HFFc6 (cell line): ENCODE measurements around the gene ATXN7. TPM values are rescaled to one million over a fixed set of nuclear protein-coding genes. Genes with fewer than 3 reads are reported as not detected.

Source experiments
- DNase-seq: peaks from one replicate; pipeline ENCODE4 v3.0.0-alpha.2; 2018
- H3K27ac Mint-ChIP-seq: 2 replicates; pipeline ENCODE4 v1.8.0; 2020; ENCODE audit warnings: mild to moderate bottlenecking, mixed read lengths
- H3K27me3 Mint-ChIP-seq: 2 replicates; pipeline ENCODE4 v1.8.0; 2021; ENCODE audit warnings: mild to moderate bottlenecking, moderate library complexity, mixed read lengths; ENCODE audit not compliant: insufficient read depth
- H3K36me3 Mint-ChIP-seq: 2 replicates; pipeline ENCODE4 v1.8.0; 2021; ENCODE audit warnings: low read depth, mixed read lengths
- H3K4me1 Mint-ChIP-seq: 2 replicates; pipeline ENCODE4 v1.8.0; 2020; ENCODE audit warnings: low read depth, mixed read lengths
- H3K4me3 Mint-ChIP-seq: 2 replicates; pipeline ENCODE4 v1.8.0; 2020; ENCODE audit warnings: mild to moderate bottlenecking, moderate library complexity, mixed read lengths
- H3K9me3 Mint-ChIP-seq: 2 replicates; pipeline ENCODE4 v1.8.0; 2020; ENCODE audit warnings: mild to moderate bottlenecking, mixed read lengths
- long read RNA-seq: library from polyadenylated mRNA; unstranded; transcript quantifications from one replicate; pipeline ENCODE4 v2.0.0, GENCODE V29; 2019
- total RNA-seq, 6 experiments: library from RNA; stranded (reverse); fragmentation: NEBNext Ultra II Directional; extraction: Animal tissue kit (Norgen Biotek cat#: 25700); gene quantifications; 2 replicates in 1 of 6; 3 replicates in 5 of 6; pipeline ENCODE4 v1.2.3, GENCODE V29; 2021
- TF ChIP-seq, protein P1 (sequence below): fragments of 200-600 bp; sonication (generic); IDR thresholded peaks from 2 replicates; pipeline ENCODE4 v1.5.0; 2021; ENCODE audit warnings: antibody characterized with exemption, mild to moderate bottlenecking

ATXN7 gene, protein sequence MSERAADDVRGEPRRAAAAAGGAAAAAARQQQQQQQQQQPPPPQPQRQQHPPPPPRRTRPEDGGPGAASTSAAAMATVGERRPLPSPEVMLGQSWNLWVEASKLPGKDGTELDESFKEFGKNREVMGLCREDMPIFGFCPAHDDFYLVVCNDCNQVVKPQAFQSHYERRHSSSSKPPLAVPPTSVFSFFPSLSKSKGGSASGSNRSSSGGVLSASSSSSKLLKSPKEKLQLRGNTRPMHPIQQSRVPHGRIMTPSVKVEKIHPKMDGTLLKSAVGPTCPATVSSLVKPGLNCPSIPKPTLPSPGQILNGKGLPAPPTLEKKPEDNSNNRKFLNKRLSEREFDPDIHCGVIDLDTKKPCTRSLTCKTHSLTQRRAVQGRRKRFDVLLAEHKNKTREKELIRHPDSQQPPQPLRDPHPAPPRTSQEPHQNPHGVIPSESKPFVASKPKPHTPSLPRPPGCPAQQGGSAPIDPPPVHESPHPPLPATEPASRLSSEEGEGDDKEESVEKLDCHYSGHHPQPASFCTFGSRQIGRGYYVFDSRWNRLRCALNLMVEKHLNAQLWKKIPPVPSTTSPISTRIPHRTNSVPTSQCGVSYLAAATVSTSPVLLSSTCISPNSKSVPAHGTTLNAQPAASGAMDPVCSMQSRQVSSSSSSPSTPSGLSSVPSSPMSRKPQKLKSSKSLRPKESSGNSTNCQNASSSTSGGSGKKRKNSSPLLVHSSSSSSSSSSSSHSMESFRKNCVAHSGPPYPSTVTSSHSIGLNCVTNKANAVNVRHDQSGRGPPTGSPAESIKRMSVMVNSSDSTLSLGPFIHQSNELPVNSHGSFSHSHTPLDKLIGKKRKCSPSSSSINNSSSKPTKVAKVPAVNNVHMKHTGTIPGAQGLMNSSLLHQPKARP
- 10 to 100 TPM; 11.5 to 18.4 (median 15.2) TPM for total RNA-seq
- long read RNA-seq, partial matches to known transcripts: 0 of 4 reads
- long read RNA-seq, other reads (novel, unspliced or antisense): 4 of 4 reads

DNA sequence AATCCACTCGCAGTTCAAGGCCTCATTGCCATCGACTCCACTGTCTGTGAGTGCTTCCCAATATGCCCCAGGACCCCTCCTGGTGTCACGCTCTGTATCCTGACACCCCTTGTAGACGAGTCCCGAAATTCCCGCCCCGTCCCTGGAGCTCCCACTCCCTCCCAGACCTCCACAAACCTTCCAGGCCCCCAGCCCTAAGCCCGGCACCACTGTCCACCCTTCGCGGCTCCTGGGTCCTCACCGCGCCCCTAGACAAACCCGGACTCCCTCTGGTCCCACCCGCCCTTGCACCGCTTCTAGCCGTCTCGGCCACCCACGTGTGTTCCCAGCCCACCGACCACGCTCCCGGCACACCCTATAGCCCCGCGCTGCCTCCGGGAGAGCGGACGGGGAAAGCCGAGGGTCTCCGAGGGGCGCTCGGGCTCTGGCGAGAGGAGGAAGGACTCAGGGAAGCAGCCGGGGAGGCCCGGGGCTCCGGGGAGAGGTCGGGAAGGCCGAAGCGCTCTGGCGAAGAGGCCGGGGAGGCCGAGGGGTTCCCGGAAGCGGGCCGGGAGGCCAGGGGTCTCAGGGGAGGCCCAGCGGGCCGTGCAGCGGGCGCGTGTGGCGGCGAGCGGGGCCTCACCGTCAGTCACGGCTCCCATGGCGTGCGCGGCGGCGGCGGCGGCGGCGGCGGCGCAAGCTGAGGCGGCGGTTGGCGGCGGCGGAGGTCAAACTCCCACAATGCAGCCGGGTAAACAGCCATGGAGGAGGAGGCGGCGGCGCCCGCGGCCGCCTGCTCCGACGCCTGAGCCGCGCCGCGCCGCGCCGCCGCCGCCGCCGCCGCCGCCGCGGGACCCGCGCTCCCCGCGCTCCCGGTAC is at the start of gene ATXN7, which contains the start of gene THOC7:
Gene ATXN7, plus strand, starts transcription at position 718 of the 858 bp plus-strand sequence. CDS start 48,732 bp downstream, outside the sequence.
Gene THOC7, minus strand, starts transcription at position 656 of the 858 bp plus-strand sequence. Its CDS starts 15 bp downstream, at position 641.
- TF ChIP-seq, protein P1, sequence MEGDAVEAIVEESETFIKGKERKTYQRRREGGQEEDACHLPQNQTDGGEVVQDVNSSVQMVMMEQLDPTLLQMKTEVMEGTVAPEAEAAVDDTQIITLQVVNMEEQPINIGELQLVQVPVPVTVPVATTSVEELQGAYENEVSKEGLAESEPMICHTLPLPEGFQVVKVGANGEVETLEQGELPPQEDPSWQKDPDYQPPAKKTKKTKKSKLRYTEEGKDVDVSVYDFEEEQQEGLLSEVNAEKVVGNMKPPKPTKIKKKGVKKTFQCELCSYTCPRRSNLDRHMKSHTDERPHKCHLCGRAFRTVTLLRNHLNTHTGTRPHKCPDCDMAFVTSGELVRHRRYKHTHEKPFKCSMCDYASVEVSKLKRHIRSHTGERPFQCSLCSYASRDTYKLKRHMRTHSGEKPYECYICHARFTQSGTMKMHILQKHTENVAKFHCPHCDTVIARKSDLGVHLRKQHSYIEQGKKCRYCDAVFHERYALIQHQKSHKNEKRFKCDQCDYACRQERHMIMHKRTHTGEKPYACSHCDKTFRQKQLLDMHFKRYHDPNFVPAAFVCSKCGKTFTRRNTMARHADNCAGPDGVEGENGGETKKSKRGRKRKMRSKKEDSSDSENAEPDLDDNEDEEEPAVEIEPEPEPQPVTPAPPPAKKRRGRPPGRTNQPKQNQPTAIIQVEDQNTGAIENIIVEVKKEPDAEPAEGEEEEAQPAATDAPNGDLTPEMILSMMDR: no peak
- peaks cover 37% of the 10 kb centered on the region for H3K4me1 Mint-ChIP-seq
- H3K4me3 Mint-ChIP-seq: peak within 1 kb of the TSS; percentile 97
- no peaks in the 10 kb centered on the region for H3K9me3 Mint-ChIP-seq
- H3K36me3 Mint-ChIP-seq: peaks cover 19% of the 10 kb centered on the region
- DNase-seq: peak; percentile 45
- H3K27ac Mint-ChIP-seq: peak within 1 kb of the TSS; percentile 91
- peaks cover 5% of the 10 kb centered on the region for H3K27me3 Mint-ChIP-seq

DNA sequence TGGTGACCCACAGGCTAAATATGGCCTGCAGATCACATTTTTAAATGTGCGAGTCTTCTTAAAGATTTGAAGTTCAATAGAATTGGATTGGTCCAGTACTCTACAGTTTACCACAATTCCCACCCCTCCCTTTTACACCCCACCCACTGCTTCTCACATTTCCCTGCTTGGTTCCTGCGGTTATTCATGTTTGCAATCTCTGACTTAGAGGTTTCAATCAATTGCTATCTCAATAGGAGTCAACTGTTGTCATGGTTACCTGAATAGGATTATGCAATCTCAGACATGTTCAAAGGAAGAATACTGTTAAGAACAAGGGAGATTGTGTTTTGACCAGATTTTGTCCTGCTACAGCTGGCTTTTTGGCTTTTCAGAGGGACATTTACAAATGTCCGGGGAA is 49.4 kb upstream of the ATXN7 start:
- no peaks in the 10 kb centered on the region; the same call in 1 of the 2 replicates for H3K27me3 Mint-ChIP-seq
- no peak overlapping the region for H3K27ac Mint-ChIP-seq
- no peaks in the 10 kb centered on the region for H3K9me3 Mint-ChIP-seq
- H3K36me3 Mint-ChIP-seq: no peaks in the 10 kb centered on the region
- H3K4me3 Mint-ChIP-seq: no peak overlapping the region
- TF ChIP-seq, protein P1: no peak
- peaks cover 18% of the 10 kb centered on the region for H3K4me1 Mint-ChIP-seq
- no peak for DNase-seq

DNA sequence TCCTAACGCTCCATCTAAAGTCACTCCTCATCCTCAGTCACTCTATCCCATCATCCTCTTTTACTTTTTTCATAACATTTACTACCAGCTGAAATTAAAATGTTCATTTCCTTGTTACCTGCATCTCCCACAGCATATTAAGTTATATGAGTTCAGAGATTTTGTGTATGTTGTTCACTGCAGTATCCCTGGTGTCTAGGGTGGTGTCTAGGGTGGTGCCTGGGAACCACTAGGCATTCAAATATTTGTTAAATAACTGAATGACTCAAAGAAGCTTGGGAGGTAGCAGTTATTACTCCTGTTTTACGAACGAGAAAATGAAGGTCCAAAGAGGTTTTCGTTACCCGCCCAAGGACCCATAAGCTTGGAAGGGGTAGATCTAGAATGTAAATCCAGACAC is 46.4 kb upstream of the ATXN7 start:
- Mint-ChIP-seq H3K27me3 (no peaks in the 10 kb centered on the region; the same call in 1 of the 2 replicates), H3K4me1 (0 out of 2 replicates have a peak, but pooled peaks cover 5% of the 10 kb centered on the region)

DNA sequence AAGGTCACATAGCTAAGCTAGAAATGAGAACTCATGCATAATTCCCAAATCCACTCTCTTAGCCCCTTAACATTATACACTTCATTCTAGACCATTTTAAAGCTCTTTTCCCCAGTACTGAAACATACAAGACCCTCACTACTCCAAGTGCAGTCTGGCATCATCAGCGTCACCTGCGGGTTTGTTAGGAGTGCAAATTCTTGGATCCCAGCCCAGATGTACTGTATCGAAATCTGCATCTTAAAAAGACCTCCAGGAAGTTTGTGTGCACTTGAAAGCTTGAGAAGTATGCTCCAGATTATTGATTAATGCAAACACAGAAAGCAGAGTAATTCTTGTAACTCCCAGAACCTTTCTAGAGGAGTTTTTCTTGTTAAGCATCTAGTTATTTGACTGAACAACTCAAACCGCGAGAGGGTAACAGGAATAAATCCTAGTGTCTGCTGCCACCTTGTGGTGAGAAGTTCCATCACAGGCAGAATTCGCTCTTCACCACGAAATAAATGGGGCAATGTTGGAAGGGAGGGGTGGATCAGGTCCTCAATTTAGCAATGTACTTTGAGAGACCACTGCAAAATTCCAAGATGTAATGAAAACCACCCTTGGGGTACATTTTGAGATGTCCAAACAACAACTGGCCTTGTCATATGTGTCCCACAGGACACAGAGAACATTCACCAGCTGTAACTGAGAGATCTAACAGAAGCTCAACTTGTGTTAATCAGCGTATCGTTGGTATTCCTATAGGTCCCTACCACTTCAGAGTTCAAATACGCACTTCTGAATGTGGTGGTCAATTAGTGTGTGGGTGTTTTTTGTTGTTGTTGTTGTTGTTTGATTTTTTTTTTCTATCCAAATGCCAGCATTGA is 45.2 kb upstream of the ATXN7 start:
- H3K4me3 Mint-ChIP-seq: no peak overlapping the region

More for the DNA sequence above, 46.4 kb upstream of the ATXN7 start:
- no peaks in the 10 kb centered on the region for H3K9me3 Mint-ChIP-seq
- H3K4me3 Mint-ChIP-seq: no peak overlapping the region
- H3K27ac Mint-ChIP-seq: no peak overlapping the region
- TF ChIP-seq, protein P1: no peak
- no peak for DNase-seq
- H3K36me3 Mint-ChIP-seq: no peaks in the 10 kb centered on the region

More for the DNA sequence above, 45.2 kb upstream of the ATXN7 start:
- H3K4me1 Mint-ChIP-seq: peaks cover 9% of the 10 kb centered on the region; the same call in 1 of the 2 replicates
- H3K36me3 Mint-ChIP-seq: peaks cover 4% of the 10 kb centered on the region; the same call in 1 of the 2 replicates
- H3K9me3 Mint-ChIP-seq: no peaks in the 10 kb centered on the region
- peak; percentile 45 for DNase-seq
- TF ChIP-seq, protein P1: peak; percentile 96
- no peak overlapping the region for H3K27ac Mint-ChIP-seq
- H3K27me3 Mint-ChIP-seq: no peaks in the 10 kb centered on the region; the same call in 1 of the 2 replicates
